ENCODE results near the gene GPX4. TPM values are rescaled to one million over a fixed set of nuclear protein-coding genes. Genes with fewer than 3 reads are reported as not detected.
A peak's percentile ranks its signal among the peaks of the same experiment; 100 is the strongest.

GPX4 gene
- total and polyA plus RNA-seq, 2 of the 13 experiments (the other 11 are each of a cell fraction or from before 2014, with no cell fraction given) = 535 to 613 TPM

- TF ChIP-seq HNF1A (IDR thresholded peaks at IDR 0.05; ENCODE audit: low read depth) (no peak), HNF1A (CRISPR knock-in tag; IDR thresholded peaks at IDR 0.05; ENCODE audit: borderline replicate concordance) (peak; percentile 51; the same call in 1 of the 2 replicates), BRF2 (CRISPR knock-in tag; IDR thresholded peaks at IDR 0.05) (peak; percentile 74; the same call in 1 of the 2 replicates), ATF5 (CRISPR knock-in tag; IDR thresholded peaks at IDR 0.05; ENCODE audit: low read depth) (no peak), RXRB (CRISPR knock-in tag; IDR thresholded peaks at IDR 0.05; ENCODE audit: borderline replicate concordance) (peak; percentile 54; the same call in 1 of the 2 replicates), ZBTB10 (CRISPR knock-in tag; IDR thresholded peaks at IDR 0.05; ENCODE audit: borderline replicate concordance) (no peak), HMG20A (CRISPR knock-in tag; IDR thresholded peaks at IDR 0.05; ENCODE audit: borderline replicate concordance) (no peak), ZMAT3 (CRISPR knock-in tag; conservative IDR thresholded peaks at IDR 0.05) (peak; percentile 85; the same call in 1 of the 2 replicates), DNMT3B (CRISPR knock-in tag; conservative IDR thresholded peaks at IDR 0.05) (no peak), MEF2D (CRISPR knock-in tag; IDR thresholded peaks at IDR 0.05) (peak; percentile 73; the same call in 1 of the 2 replicates), NPAS2 (CRISPR knock-in tag; IDR thresholded peaks at IDR 0.05; ENCODE audit: borderline replicate concordance) (no peak), ZNF17 (CRISPR knock-in tag; IDR thresholded peaks at IDR 0.05) (no peak), POGZ (CRISPR knock-in tag; IDR thresholded peaks at IDR 0.05) (peak; percentile 73), RFX3 (CRISPR knock-in tag; IDR thresholded peaks at IDR 0.05) (no peak), NCOA5 (CRISPR knock-in tag; IDR thresholded peaks at IDR 0.05) (no peak), NFKB2 (CRISPR knock-in tag; IDR thresholded peaks at IDR 0.05; ENCODE audit: borderline replicate concordance) (no peak; the same call in 1 of the 2 replicates), ZSCAN5A (CRISPR knock-in tag; IDR thresholded peaks at IDR 0.05; ENCODE audit: borderline replicate concordance) (peak; percentile 59; the same call in 1 of the 2 replicates), ZNF30 (CRISPR knock-in tag; IDR thresholded peaks at IDR 0.05) (no peak), ZNF496 (CRISPR knock-in tag; IDR thresholded peaks at IDR 0.05; ENCODE audit: insufficient replicate concordance) (no peak)
Observed at GRCh38 chr19:1098177-1099051, 5.4 kb upstream of the GPX4 start (continued).
